Measurements from ENCODE around the gene ENOX2.

Gene ENOX2

DNA sequence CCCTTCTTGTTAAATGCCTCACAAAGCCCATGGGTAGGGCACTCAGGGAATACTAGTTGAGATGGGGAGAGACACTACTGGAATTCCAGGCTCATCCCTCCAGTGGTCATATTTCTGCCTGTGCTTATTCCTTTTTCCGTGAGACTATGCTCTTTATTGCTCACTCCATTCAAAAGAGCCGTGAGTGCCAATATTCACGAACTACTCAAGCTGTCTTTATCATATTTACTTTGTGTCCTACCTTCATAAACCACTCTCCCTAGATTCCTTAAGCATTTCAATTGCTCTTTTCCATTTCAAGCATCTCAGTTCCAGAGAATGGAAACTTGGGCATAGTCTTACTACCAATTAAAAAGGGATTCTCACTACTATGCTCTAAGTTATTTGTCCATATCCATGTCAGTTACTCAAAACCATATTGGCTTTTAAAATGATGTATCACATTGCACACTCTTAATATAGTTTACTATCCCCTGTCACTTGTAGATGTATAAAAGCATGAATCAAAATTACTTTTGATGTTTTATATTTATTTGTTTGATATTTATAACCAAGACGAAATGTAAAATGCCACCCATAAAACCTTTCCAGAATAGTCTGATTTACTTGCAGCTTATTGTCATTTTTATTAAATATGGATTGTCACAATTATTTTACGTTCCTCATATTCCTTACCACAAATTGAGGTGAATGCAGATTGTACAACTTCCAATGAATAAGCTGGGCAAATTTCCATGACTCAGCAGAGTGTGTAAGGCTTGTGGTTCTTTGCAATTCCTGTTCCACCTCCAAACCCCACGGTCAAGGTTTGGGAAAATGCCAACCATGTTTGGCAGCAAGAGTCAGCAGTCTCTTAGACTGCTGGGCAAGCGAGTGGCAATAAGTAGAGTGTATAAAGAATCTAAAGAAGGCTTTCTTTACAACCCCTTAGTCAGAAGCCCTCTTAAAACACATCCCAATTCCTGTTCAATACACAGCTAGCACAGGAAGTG is 24.4 kb downstream of the ENOX2 start:
- no peaks in the 10 kb centered on the region for H3K27me3 ChIP-seq (ENCODE audit: control insufficient read depth, insufficient read depth, low read length)
- peaks cover 24% of the 10 kb centered on the region for H3K9me3 ChIP-seq (ENCODE audit: control insufficient read depth, low read depth, low read length)
- H3K4me1 ChIP-seq (ENCODE audit: control insufficient read depth, low read depth, low read length), result no peaks in the 10 kb centered on the region
- no peak overlapping the region for H3K4me3 ChIP-seq (ENCODE audit: low read length)
- no peak overlapping the region for H3K9ac ChIP-seq (ENCODE audit: low read length)
- H3K27ac ChIP-seq (ENCODE audit: low read length), result no peak overlapping the region
- no peaks in the 10 kb centered on the region for H3K36me3 ChIP-seq (ENCODE audit: control insufficient read depth, low read depth, low read length)

- Histone ChIP-seq H3K4me3 (ENCODE audit: low read length) (no peak overlapping the region), H3K36me3 (ENCODE audit: control insufficient read depth, low read depth, low read length) (no peaks in the 10 kb centered on the region), H3K9ac (ENCODE audit: low read length) (no peak overlapping the region), H3K4me1 (ENCODE audit: control insufficient read depth, low read depth, low read length) (no peaks in the 10 kb centered on the region), H3K27ac (ENCODE audit: low read length) (no peak overlapping the region), H3K9me3 (ENCODE audit: control insufficient read depth, low read depth, low read length) (peaks cover 24% of the 10 kb centered on the region), H3K27me3 (ENCODE audit: control insufficient read depth, insufficient read depth, low read length) (no peaks in the 10 kb centered on the region)
These were observed 25.1 kb downstream of the ENOX2 start for GRCh38 chrX:130877892-130878341.

DNA sequence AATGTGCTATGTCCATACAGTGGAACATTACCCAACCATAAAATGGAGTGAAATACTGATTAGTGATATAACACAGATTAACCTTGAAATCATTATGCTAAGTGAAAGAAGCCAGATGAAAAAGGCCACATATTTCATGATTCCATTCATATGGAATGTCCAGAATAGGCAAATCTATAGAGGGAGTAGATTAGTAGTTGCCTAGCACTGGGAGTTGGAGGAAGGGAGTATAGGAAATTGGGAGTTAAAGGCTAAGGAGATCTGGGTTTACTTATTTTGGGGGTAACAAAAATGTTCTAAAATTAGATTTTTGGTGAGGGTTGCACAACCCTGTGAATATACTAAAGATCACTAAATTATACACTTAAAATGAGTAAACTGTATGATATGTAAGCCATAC is 26.8 kb downstream of the ENOX2 start:
- Histone ChIP-seq H3K9ac (ENCODE audit: low read length) (no peak overlapping the region), H3K4me3 (ENCODE audit: low read length) (no peak overlapping the region), H3K27ac (ENCODE audit: low read length) (no peak overlapping the region), H3K36me3 (ENCODE audit: control insufficient read depth, low read depth, low read length) (no peaks in the 10 kb centered on the region), H3K9me3 (ENCODE audit: control insufficient read depth, low read depth, low read length) (peaks cover 19% of the 10 kb centered on the region), H3K27me3 (ENCODE audit: control insufficient read depth, insufficient read depth, low read length) (no peaks in the 10 kb centered on the region), H3K4me1 (ENCODE audit: control insufficient read depth, low read depth, low read length) (no peaks in the 10 kb centered on the region)

DNA sequence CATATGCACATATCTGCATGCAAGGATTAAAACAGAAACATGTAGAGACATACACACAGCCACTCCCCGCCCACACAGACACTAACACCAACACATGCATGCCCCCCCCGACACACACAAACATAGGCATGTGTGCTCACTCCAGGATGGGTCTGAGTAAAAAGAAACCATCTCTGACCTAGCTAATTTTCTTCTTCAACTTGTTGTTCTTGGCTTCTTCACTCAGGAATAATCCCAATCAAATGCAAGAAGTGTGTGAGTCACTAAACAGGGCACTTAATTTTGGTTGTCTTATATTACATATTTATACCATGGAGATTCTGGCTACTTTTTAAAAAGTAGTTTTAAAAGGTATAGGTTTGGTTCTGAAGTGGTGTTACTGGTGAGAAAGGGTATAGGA is 28.3 kb downstream of the ENOX2 start:
- Histone ChIP-seq H3K9ac (ENCODE audit: low read length) (no peak overlapping the region), H3K4me1 (ENCODE audit: control insufficient read depth, low read depth, low read length) (no peaks in the 10 kb centered on the region), H3K36me3 (ENCODE audit: control insufficient read depth, low read depth, low read length) (no peaks in the 10 kb centered on the region), H3K27ac (ENCODE audit: low read length) (no peak overlapping the region), H3K27me3 (ENCODE audit: control insufficient read depth, insufficient read depth, low read length) (no peaks in the 10 kb centered on the region), H3K4me3 (ENCODE audit: low read length) (no peak overlapping the region), H3K9me3 (ENCODE audit: control insufficient read depth, low read depth, low read length) (peaks cover 19% of the 10 kb centered on the region)

DNA sequence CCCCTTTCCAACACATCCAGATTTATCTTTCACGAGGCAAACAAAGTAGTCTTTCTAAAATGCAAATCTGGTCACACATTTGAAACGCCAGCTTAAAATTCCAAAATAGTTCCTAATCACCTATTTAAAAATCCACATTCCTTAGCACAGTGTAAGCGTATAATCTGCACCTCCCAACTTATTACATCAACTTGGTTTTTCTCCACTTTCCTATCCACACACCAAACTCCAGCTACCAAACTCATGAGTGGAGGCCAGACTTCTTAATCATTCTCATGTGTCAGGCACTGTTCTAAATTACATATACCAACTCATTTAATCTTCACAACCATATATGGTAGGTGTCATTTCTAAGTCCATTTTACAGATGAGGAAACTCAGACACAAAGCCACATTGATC is 33.8 kb downstream of the ENOX2 start:
- Histone ChIP-seq H3K9me3 (ENCODE audit: control insufficient read depth, low read depth, low read length) (peaks cover 14% of the 10 kb centered on the region), H3K36me3 (ENCODE audit: control insufficient read depth, low read depth, low read length) (no peaks in the 10 kb centered on the region), H3K4me3 (ENCODE audit: low read length) (no peak overlapping the region), H3K4me1 (ENCODE audit: control insufficient read depth, low read depth, low read length) (no peaks in the 10 kb centered on the region), H3K27me3 (ENCODE audit: control insufficient read depth, insufficient read depth, low read length) (no peaks in the 10 kb centered on the region), H3K9ac (ENCODE audit: low read length) (no peak overlapping the region), H3K27ac (ENCODE audit: low read length) (no peak overlapping the region)

GRCh38 chrX:130861462-130861861 is 41.5 kb downstream of the ENOX2 start:
- Histone ChIP-seq H3K27me3 (ENCODE audit: control insufficient read depth, insufficient read depth, low read length) (no peaks in the 10 kb centered on the region), H3K9ac (ENCODE audit: low read length) (no peak overlapping the region), H3K4me3 (ENCODE audit: low read length) (no peak overlapping the region), H3K27ac (ENCODE audit: low read length) (no peak overlapping the region), H3K9me3 (ENCODE audit: control insufficient read depth, low read depth, low read length) (peaks cover 10% of the 10 kb centered on the region), H3K4me1 (ENCODE audit: control insufficient read depth, low read depth, low read length) (no peaks in the 10 kb centered on the region), H3K36me3 (ENCODE audit: control insufficient read depth, low read depth, low read length) (no peaks in the 10 kb centered on the region)

GRCh38 chrX:130857207-130857606 is 45.8 kb downstream of the ENOX2 start:
- no peaks in the 10 kb centered on the region for H3K4me1 ChIP-seq (ENCODE audit: control insufficient read depth, low read depth, low read length)
- H3K27ac ChIP-seq (ENCODE audit: low read length), result no peak overlapping the region
- H3K4me3 ChIP-seq (ENCODE audit: low read length), result no peak overlapping the region
- no peaks in the 10 kb centered on the region for H3K36me3 ChIP-seq (ENCODE audit: control insufficient read depth, low read depth, low read length)
- H3K9ac ChIP-seq (ENCODE audit: low read length), result no peak overlapping the region
- peaks cover 12% of the 10 kb centered on the region for H3K9me3 ChIP-seq (ENCODE audit: control insufficient read depth, low read depth, low read length)
- no peaks in the 10 kb centered on the region for H3K27me3 ChIP-seq (ENCODE audit: control insufficient read depth, insufficient read depth, low read length)

DNA sequence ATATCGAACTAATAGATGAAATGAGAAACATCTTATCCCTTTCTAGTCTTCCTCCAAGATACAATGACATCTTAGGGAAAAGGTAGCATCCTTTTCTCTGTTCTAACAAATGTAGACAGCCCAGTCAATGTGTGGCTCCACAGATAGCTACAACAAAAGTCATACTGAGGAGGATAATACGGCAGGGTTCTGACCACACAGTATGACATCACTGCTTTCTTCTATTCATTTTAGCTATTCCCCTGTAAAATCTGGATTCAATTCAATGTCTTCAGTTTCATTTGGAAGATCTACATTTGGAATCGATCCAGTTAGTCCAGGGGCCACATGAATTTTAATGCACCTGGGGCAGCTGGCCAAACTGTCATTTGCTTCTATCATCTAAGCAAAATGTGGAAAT is 51.4 kb downstream of the ENOX2 start:
- Histone ChIP-seq H3K36me3 (ENCODE audit: control insufficient read depth, low read depth, low read length) (no peaks in the 10 kb centered on the region), H3K4me3 (ENCODE audit: low read length) (no peak overlapping the region), H3K27ac (ENCODE audit: low read length) (no peak overlapping the region), H3K4me1 (ENCODE audit: control insufficient read depth, low read depth, low read length) (no peaks in the 10 kb centered on the region), H3K9ac (ENCODE audit: low read length) (no peak overlapping the region), H3K9me3 (ENCODE audit: control insufficient read depth, low read depth, low read length) (peaks cover 22% of the 10 kb centered on the region), H3K27me3 (ENCODE audit: control insufficient read depth, insufficient read depth, low read length) (no peaks in the 10 kb centered on the region)

DNA sequence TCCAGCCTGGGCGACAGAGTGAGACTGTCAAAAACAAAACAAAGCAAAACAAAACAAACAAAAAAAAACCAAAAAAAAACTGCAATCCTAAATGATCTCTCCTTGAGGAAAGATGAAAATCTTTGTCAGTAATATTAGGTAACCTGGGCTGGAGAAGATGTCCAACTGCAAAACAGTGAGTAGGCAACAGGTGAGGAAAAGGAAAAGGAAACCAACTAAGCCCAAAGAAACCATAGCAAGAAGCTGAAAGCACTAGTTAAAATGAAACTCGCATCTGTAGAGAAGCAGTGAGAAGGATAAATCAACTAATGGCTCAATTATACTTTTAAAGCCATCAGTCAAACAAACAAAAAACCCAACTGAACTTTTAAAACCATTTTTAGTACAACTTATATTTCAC is 54.2 kb downstream of the ENOX2 start:
- H3K9ac ChIP-seq (ENCODE audit: low read length), result no peak overlapping the region

GRCh38 chrX:130846746-130847145 is 56.3 kb downstream of the ENOX2 start:
- peaks cover 11% of the 10 kb centered on the region for H3K9me3 ChIP-seq (ENCODE audit: control insufficient read depth, low read depth, low read length)
- no peak overlapping the region for H3K4me3 ChIP-seq (ENCODE audit: low read length)
- H3K9ac ChIP-seq (ENCODE audit: low read length), result no peak overlapping the region
- no peaks in the 10 kb centered on the region for H3K36me3 ChIP-seq (ENCODE audit: control insufficient read depth, low read depth, low read length)
- no peak overlapping the region for H3K27ac ChIP-seq (ENCODE audit: low read length)
- no peaks in the 10 kb centered on the region for H3K27me3 ChIP-seq (ENCODE audit: control insufficient read depth, insufficient read depth, low read length)
- H3K4me1 ChIP-seq (ENCODE audit: control insufficient read depth, low read depth, low read length), result no peaks in the 10 kb centered on the region

More for the DNA sequence above, 54.2 kb downstream of the ENOX2 start:
- H3K4me1 ChIP-seq (ENCODE audit: control insufficient read depth, low read depth, low read length), result no peaks in the 10 kb centered on the region
- H3K9me3 ChIP-seq (ENCODE audit: control insufficient read depth, low read depth, low read length), result peaks cover 18% of the 10 kb centered on the region
- no peak overlapping the region for H3K27ac ChIP-seq (ENCODE audit: low read length)
- H3K36me3 ChIP-seq (ENCODE audit: control insufficient read depth, low read depth, low read length), result no peaks in the 10 kb centered on the region
- no peaks in the 10 kb centered on the region for H3K27me3 ChIP-seq (ENCODE audit: control insufficient read depth, insufficient read depth, low read length)
- no peak overlapping the region for H3K4me3 ChIP-seq (ENCODE audit: low read length)

- no peak overlapping the region for H3K27ac ChIP-seq (ENCODE audit: low read length)
- H3K9me3 ChIP-seq (ENCODE audit: control insufficient read depth, low read depth, low read length), result peaks cover 7% of the 10 kb centered on the region
- H3K27me3 ChIP-seq (ENCODE audit: control insufficient read depth, insufficient read depth, low read length), result no peaks in the 10 kb centered on the region
- H3K4me3 ChIP-seq (ENCODE audit: low read length), result no peak overlapping the region
- H3K4me1 ChIP-seq (ENCODE audit: control insufficient read depth, low read depth, low read length), result no peaks in the 10 kb centered on the region
- H3K36me3 ChIP-seq (ENCODE audit: control insufficient read depth, low read depth, low read length), result no peaks in the 10 kb centered on the region
- no peak overlapping the region for H3K9ac ChIP-seq (ENCODE audit: low read length)
These were observed 61.2 kb downstream of the ENOX2 start for GRCh38 chrX:130841776-130842175.

DNA sequence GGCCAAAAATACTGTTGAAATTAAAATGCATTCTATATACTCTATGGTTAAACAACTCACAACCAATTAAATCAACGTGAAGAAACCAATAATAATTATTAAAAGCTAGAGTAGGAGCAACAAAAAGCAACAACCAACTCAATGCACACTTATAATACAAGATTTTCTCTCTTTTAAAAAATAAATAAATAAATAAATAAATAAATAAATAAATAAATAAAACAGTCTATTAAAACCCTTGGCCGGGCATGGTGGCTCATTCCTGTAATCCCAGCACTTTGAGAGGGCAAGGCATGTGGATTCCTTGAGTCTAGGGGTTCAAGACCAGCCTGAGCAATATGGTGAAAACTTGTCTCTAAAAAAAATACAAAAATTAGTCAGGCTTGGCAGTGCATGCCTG is 62.7 kb downstream of the ENOX2 start:
- peaks cover 7% of the 10 kb centered on the region for H3K9me3 ChIP-seq (ENCODE audit: control insufficient read depth, low read depth, low read length)
- no peak overlapping the region for H3K9ac ChIP-seq (ENCODE audit: low read length)
- H3K4me3 ChIP-seq (ENCODE audit: low read length), result no peak overlapping the region
- H3K4me1 ChIP-seq (ENCODE audit: control insufficient read depth, low read depth, low read length), result no peaks in the 10 kb centered on the region
- no peaks in the 10 kb centered on the region for H3K27me3 ChIP-seq (ENCODE audit: control insufficient read depth, insufficient read depth, low read length)
- no peaks in the 10 kb centered on the region for H3K36me3 ChIP-seq (ENCODE audit: control insufficient read depth, low read depth, low read length)
- no peak overlapping the region for H3K27ac ChIP-seq (ENCODE audit: low read length)

Measured in iPS-18a (cell line).